HG03025 (cell line): Measurements from ENCODE around the gene DNAJC7.
A peak's percentile ranks its signal among the peaks of the same experiment; 100 is the strongest.

Experiments
- ATAC-seq: cut with Tn5 transposase; IDR thresholded peaks from one replicate; pipeline ENCODE4 v1.9.1; 2021; ENCODE audit warnings: mild to moderate bottlenecking, moderate library complexity; ENCODE audit not compliant: unreplicated experiment, low FRiP score

Gene DNAJC7, protein sequence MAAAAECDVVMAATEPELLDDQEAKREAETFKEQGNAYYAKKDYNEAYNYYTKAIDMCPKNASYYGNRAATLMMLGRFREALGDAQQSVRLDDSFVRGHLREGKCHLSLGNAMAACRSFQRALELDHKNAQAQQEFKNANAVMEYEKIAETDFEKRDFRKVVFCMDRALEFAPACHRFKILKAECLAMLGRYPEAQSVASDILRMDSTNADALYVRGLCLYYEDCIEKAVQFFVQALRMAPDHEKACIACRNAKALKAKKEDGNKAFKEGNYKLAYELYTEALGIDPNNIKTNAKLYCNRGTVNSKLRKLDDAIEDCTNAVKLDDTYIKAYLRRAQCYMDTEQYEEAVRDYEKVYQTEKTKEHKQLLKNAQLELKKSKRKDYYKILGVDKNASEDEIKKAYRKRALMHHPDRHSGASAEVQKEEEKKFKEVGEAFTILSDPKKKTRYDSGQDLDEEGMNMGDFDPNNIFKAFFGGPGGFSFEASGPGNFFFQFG

GRCh38 chr17:42016941-42017865 lies at the start of gene DNAJC7:
TSS of gene DNAJC7 (minus strand) at chr17:42017439. CDS start at chr17:42017416, 23 bp downstream.
- ATAC-seq, result peak; percentile 70

- no peak for ATAC-seq
Measured at GRCh38 chr17:42065201-42065600, 48.0 kb upstream of the DNAJC7 start.

GRCh38 chr17:42062681-42063080 lies 45.4 kb upstream of the DNAJC7 start:
- no peak for ATAC-seq

- no peak for ATAC-seq
Measured at GRCh38 chr17:42061646-42062487, 44.6 kb upstream of the DNAJC7 start.

DNA sequence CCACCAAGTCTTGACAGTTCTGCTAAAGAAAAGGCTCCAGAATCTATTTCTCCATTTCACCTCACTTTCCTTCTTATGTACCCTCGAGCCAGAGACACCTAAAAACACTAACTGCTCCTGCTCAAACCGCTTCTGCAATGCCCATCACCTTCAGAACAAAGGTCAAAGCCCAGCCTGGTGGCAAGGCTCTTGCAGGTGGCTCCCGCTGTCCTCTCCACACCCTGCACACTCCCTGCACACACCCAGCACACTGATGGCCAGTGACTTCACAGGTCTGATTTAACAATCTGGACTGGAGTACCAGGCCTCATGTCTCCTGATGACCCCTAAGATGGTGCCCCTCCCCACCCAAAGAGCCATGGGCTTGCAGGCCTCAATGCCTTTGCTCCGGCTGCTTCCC lies 43.0 kb upstream of the DNAJC7 start:
- ATAC-seq, result no peak

- no peak for ATAC-seq
Measured at GRCh38 chr17:42059815-42060214, 42.6 kb upstream of the DNAJC7 start.

GRCh38 chr17:42058063-42058462 lies 40.8 kb upstream of the DNAJC7 start:
- no peak for ATAC-seq

- no peak for ATAC-seq
Measured at GRCh38 chr17:42056635-42057034, 39.4 kb upstream of the DNAJC7 start.

- ATAC-seq, result no peak
Measured at GRCh38 chr17:42055496-42055895, 38.3 kb upstream of the DNAJC7 start.

DNA sequence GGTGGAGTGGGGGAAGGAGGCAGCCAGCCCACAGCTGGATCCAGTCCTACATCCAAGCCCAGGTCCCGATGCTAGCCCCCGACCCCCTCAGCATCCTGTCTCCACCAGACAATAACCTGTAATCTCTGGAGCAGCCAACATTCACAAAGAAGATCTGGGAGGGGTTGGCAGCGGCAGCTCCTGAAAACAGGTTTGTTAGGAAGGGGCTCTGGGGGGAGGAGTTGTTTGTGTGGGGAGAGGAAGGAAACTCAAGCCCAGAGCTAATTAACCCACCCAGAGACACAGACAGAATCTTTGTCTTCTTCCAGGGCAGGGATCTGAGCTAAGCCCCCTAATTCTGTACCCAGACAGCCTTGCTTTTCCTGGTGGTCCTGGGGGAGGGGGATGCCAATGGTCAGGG lies 37.8 kb upstream of the DNAJC7 start:
- no peak for ATAC-seq

DNA sequence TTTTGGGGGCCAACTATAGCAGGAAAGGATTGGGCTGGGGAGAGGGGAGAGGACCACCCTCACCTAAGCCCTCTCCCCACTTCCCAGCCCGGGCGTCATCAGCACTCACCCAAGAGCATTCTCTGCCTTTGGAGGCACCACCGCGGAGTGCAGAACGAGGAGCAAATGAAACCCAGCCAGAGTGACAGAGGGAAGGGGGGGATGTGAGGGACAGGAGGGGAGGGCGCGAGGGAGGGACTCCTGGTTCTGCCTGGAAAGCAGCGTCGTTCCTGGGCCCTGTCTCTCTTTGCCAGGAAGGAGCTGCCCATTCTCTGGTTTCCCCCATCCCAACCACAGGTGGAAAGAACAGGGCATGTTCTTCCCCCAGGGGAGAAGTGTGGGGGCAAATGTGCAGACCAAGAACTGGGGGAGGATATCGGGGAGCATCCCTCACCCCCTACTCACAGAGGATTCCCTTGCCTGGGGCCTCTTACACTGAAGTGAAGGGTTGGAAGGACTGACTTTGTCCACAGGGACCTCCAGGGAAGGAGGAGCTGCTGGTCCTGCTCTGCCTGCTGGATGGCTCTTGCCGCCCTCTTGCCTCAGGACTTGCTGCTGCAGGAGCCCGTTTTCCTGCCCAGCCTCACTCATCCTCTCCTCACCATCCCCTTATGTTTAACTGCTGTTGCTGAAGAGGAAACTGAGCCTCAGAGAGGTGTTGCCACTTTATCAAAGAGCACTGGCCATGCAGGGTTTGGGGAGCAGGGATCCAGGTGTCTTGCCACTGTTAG lies 36.7 kb upstream of the DNAJC7 start:
- no peak for ATAC-seq

- ATAC-seq, result no peak
Measured at GRCh38 chr17:42052346-42052877, 35.2 kb upstream of the DNAJC7 start.

DNA sequence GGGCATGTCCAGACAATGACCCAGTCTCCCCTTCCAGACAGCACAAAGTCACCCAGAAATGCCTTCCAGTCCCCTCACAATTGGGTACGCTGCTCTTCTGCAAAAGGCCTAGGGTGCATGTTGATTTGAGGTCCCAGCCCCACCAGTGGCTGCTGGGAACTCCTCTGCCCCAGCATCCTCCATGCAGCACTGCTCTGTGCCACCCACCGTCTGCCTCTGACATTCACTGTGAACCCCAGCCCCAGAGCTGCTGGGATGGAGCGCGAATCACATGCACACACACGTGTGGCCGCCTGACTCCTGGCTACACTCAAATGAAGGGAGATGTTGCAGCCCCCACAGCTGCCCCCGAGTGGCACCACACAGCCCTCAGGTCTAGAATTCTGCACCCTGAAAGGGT lies 34.4 kb upstream of the DNAJC7 start:
- no peak for ATAC-seq

- no peak for ATAC-seq
Measured at GRCh38 chr17:42051013-42051400, 33.8 kb upstream of the DNAJC7 start.

DNA sequence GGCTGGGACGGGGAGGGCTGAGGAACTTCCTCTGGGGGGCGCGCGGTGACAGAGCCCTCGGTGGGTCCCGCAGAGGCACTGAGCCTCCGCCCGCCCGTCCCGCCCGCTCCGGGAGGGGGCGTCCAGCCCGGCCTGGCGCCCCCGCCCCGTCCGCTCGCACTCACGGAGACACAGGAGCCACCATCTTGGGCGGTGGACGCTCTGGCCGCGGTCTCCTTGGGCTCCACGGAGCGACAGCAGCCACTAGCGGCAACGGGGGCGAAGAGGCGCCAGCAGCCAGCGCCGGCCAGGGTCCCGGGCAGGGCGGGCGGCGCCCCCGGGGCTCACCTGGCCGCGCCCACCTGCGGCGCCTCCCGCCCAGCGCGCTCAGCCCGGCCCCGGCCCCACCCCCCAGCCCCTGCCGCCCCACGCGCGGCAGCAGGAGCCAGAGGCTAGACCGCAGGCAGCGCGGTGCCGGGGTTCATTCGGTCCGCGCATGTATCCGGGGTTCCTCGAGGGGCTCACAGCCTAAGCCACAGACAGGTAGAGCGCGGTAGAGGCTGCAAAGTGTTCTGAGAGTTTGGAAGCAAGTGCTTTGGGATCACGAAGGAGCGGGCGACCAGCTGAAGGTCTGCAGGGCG lies 33.3 kb upstream of the DNAJC7 start, which contains the start of gene C17orf113:
TSS of gene C17orf113 (minus strand) at position 209 of the 620 bp plus-strand sequence. CDS start 7,225 bp downstream, outside the sequence.
- ATAC-seq, result no peak

- ATAC-seq, result no peak
Measured at GRCh38 chr17:42049834-42050392, 32.7 kb upstream of the DNAJC7 start.

- ATAC-seq, result no peak
Measured at GRCh38 chr17:42047343-42047742, 30.1 kb upstream of the DNAJC7 start.

DNA sequence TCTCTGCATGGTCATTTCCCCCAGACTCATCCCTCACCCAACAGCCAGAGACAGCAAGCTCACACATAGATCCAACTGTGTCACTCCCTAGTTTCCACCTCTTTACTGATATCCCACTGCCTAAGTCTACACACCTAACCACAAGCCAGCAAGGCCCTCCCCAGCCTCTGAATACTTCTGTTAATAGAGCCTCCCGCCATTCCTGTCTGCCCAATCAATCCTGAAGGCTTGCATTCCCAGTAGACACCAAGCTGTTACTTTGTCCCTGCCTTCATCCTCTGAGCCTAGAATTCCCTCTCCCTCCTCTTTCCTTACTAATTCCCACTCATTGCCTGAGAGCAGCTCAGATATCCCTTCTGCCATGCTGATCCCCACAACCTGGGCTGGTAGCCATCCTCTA lies 28.5 kb upstream of the DNAJC7 start:
- ATAC-seq, result no peak
